Mesenchymal stem cell (in vitro differentiated cells and primary cell): ENCODE results near the gene RUNX3.

ENCODE experiments used
- DNase-seq: peaks from one replicate; pipeline ENCODE4 v3.0.0-alpha.2; 2013
- H2AFZ ChIP-seq: one replicate; pipeline ENCODE4 v1.6.1; 2013; ENCODE audit warnings: low read depth, mild to moderate bottlenecking, control low read depth, inconsistent platforms, low read length, moderate library complexity
- H2AK5ac ChIP-seq: 2 replicates; pipeline ENCODE4 v1.6.1; 2013; ENCODE audit warnings: low read length, moderate library complexity, mild to moderate bottlenecking, inconsistent platforms; ENCODE audit not compliant: severe bottlenecking
- H2BK120ac ChIP-seq: one replicate; pipeline ENCODE4 v1.6.1; 2013; ENCODE audit warnings: low read depth, mild to moderate bottlenecking, inconsistent platforms, low read length, moderate library complexity
- H2BK12ac ChIP-seq, 2 experiments: one replicate each; pipeline ENCODE4 v1.6.1; 2013; ENCODE audit warnings: inconsistent platforms in 2 of 2, low read length in 2 of 2, mild to moderate bottlenecking in 2 of 2, moderate library complexity in 2 of 2, control low read depth in 1 of 2
- H2BK15ac ChIP-seq: one replicate; pipeline ENCODE4 v1.6.1; 2013; ENCODE audit warnings: mild to moderate bottlenecking, low read depth, inconsistent platforms; ENCODE audit not compliant: poor library complexity, severe bottlenecking
- H2BK5ac ChIP-seq: 2 replicates; pipeline ENCODE4 v1.6.1; 2013; ENCODE audit warnings: low read depth, mild to moderate bottlenecking, low read length, control low read depth, inconsistent platforms; ENCODE audit not compliant: poor library complexity, severe bottlenecking
- H3K14ac ChIP-seq, 2 experiments: one replicate each; pipeline ENCODE4 v1.6.1; 2013; ENCODE audit warnings: inconsistent platforms in 2 of 2, low read length in 2 of 2, control low read depth in 1 of 2, mild to moderate bottlenecking in 1 of 2, moderate library complexity in 1 of 2
- H3K18ac ChIP-seq, 2 experiments: one replicate each; pipeline ENCODE4 v1.6.1; 2013; ENCODE audit warnings: inconsistent platforms in 2 of 2, low read length in 2 of 2, control low read depth in 1 of 2, low read depth in 1 of 2, mild to moderate bottlenecking in 1 of 2
- H3K23ac ChIP-seq, 2 experiments: one replicate each; pipeline ENCODE4 v1.6.1; 2013; ENCODE audit warnings: inconsistent platforms in 2 of 2, low read length in 2 of 2, mild to moderate bottlenecking in 2 of 2, moderate library complexity in 2 of 2, control low read depth in 1 of 2
- H3K27ac ChIP-seq: 2 replicates; pipeline ENCODE4 v1.5.1; 2013; ENCODE audit warnings: mild to moderate bottlenecking, moderate library complexity, low read length, control low read depth, inconsistent platforms; ENCODE audit not compliant: poor library complexity, severe bottlenecking
- H3K27me3 ChIP-seq, 2 experiments: 2 replicates each; pipeline versions ENCODE4 v1.6.1 to v1.7.0; 2013; ENCODE audit warnings: low read length in 2 of 2, mild to moderate bottlenecking in 2 of 2, moderate library complexity in 2 of 2, control low read depth in 1 of 2, inconsistent platforms in 1 of 2; ENCODE audit not compliant: control insufficient read depth in 1 of 2, insufficient read depth in 1 of 2
- H3K36me3 ChIP-seq, 2 experiments: 2 replicates each; pipeline versions ENCODE4 v1.6.1 to v1.7.0; 2013; ENCODE audit warnings: low read length in 2 of 2, control low read depth in 1 of 2, inconsistent platforms in 1 of 2, low read depth in 1 of 2, mild to moderate bottlenecking in 1 of 2; ENCODE audit not compliant: insufficient read depth in 2 of 2, control insufficient read depth in 1 of 2
- H3K4ac ChIP-seq, 2 experiments: one replicate each; pipeline ENCODE4 v1.6.1; 2013; ENCODE audit warnings: inconsistent platforms in 2 of 2, low read length in 2 of 2, mild to moderate bottlenecking in 2 of 2, moderate library complexity in 2 of 2, control low read depth in 1 of 2, low read depth in 1 of 2
- H3K4me1 ChIP-seq: 2 replicates; pipeline ENCODE4 v1.6.1; 2013; ENCODE audit warnings: low read depth, low read length, control low read depth; ENCODE audit not compliant: control insufficient read depth, insufficient read depth
- H3K4me2 ChIP-seq: 2 replicates; pipeline ENCODE4 v1.6.1; 2013; ENCODE audit warnings: low read length, mild to moderate bottlenecking, inconsistent platforms; ENCODE audit not compliant: poor library complexity, severe bottlenecking
- H3K4me3 ChIP-seq, 2 experiments: 2 replicates each; pipeline versions ENCODE4 v1.5.1 to v1.7.0; 2013; ENCODE audit warnings: low read length in 2 of 2, mild to moderate bottlenecking in 2 of 2, control low read depth in 1 of 2, low read depth in 1 of 2; ENCODE audit not compliant: insufficient read depth in 1 of 2
- H3K79me1 ChIP-seq: replicated peaks from 2 replicates; pipeline ENCODE4 v1.6.1; 2013; ENCODE audit warnings: mild to moderate bottlenecking, control low read depth, low read length, inconsistent platforms; ENCODE audit not compliant: poor library complexity, severe bottlenecking
- H3K9ac ChIP-seq: 2 replicates; pipeline ENCODE4 v1.7.0; 2013; ENCODE audit warnings: mild to moderate bottlenecking, low read length, moderate library complexity
- H3K9me3 ChIP-seq: 2 replicates; pipeline ENCODE4 v1.7.0; 2013; ENCODE audit warnings: mild to moderate bottlenecking, low read length; ENCODE audit not compliant: control insufficient read depth
- H4K8ac ChIP-seq: one replicate; pipeline ENCODE4 v1.6.1; 2013; ENCODE audit warnings: inconsistent platforms, mild to moderate bottlenecking, low read length, moderate library complexity
- H4K91ac ChIP-seq: one replicate; pipeline ENCODE4 v1.6.1; 2013; ENCODE audit warnings: mild to moderate bottlenecking, low read length, inconsistent platforms
- WGBS: methylation state at CpG from one replicate; pipeline ENCODE4 v1.1.7; 2013; ENCODE audit warnings: mixed read lengths; 5-methylcytosine and 5-hydroxymethylcytosine counted together

The RUNX3 gene

DNA sequence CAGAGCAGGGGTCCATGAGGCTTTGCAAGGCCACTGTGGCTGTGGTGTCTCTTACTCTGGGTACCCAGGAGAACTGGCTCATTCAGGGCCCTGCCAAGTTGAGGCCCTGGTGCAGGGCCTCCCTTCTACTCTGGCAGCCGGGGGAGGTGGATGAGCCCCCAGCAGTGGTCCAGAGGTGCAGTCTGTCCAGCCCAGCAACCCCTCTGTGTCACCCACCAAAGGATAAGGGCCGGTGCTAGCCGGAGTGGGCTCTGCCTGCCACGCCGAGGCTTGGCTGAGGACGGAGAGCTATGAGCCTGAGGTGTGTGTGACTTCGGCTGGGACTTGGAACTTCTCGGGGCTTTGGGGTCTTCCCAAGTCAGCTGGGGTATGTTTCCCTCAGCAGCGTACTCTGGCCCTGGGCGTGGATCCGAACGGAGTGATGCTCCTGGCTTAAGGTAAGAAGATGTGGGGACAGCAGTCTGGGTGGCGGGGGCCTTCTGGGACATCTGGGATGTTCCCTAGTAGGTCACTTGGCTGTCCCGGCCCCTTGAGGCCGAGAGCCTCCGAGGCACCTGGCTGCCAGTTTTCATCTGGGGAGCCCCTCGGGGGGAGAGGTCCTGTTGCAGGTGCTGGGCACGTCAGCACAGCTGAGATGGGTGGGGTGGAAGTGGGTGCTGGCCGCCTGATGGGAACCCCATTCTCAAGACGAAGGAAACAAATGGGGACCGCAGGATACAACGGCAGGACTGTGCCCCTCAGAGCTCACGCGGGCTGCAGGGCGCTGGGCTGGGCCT is 25.9 kb downstream of the RUNX3 start:
- no peak overlapping the region for H2BK5ac ChIP-seq
- no peak overlapping the region for H2AK5ac ChIP-seq
- no peak overlapping the region for H3K23ac ChIP-seq
- no peaks in the 10 kb centered on the region for H3K36me3 ChIP-seq
- H3K79me1 ChIP-seq: no peaks in the 10 kb centered on the region
- H3K9ac ChIP-seq: no peak overlapping the region
- H3K14ac ChIP-seq: no peak overlapping the region
- H4K8ac ChIP-seq: no peak overlapping the region
- no peak overlapping the region for H2BK120ac ChIP-seq
- peaks cover 54 to 60% of the 10 kb centered on the region in 2 experiments for H3K27me3 ChIP-seq
- H3K9me3 ChIP-seq: no peaks in the 10 kb centered on the region
- H4K91ac ChIP-seq: no peak overlapping the region
- no peak overlapping the region for H3K4me2 ChIP-seq
- 88% methylated on average over 24 of the region's 25 CpGs for WGBS
- DNase-seq: no peak
- H3K27ac ChIP-seq: no peak overlapping the region
- no peak overlapping the region for H2BK12ac ChIP-seq
- H2AFZ ChIP-seq: no peak overlapping the region
- no peak overlapping the region for H3K18ac ChIP-seq
- H2BK15ac ChIP-seq: no peak overlapping the region
- no peaks in the 10 kb centered on the region for H3K4me1 ChIP-seq
- no peak overlapping the region for H3K4me3 ChIP-seq
- H3K4ac ChIP-seq: no peak overlapping the region

DNA sequence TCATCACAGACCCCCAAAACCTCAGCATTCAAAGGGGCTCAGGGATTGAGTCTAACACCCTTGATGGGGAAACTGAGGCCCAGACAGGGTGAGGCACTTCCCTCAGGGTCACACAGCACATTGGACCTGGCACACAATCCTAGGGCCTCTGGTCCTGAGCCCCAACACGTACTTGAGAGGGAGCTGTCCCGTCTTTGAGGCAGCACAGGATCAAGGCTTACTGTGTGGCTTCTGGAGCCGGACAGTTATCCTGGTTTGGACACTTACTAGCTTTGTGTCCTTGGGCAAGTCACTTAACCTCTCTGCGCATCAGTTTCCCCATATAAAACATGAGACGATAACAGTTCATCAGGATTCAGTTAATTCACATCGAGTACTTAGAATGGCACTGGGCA is 26.5 kb downstream of the RUNX3 start:
- H2AK5ac ChIP-seq: no peak overlapping the region
- no peak overlapping the region for H2BK12ac ChIP-seq
- H2AFZ ChIP-seq: no peak overlapping the region
- H3K36me3 ChIP-seq: no peaks in the 10 kb centered on the region
- H3K4me3 ChIP-seq: no peak overlapping the region
- no peak overlapping the region for H3K4ac ChIP-seq
- no peak overlapping the region for H2BK5ac ChIP-seq
- no peak overlapping the region for H3K23ac ChIP-seq
- H3K9ac ChIP-seq: no peak overlapping the region
- H3K27ac ChIP-seq: no peak overlapping the region
- no peak for DNase-seq
- H3K27me3 ChIP-seq: peaks cover 56 to 65% of the 10 kb centered on the region in 2 experiments
- 90% methylated on average over 6 of the region's 6 CpGs for WGBS
- no peak overlapping the region for H3K18ac ChIP-seq
- H4K8ac ChIP-seq: no peak overlapping the region
- no peak overlapping the region for H3K14ac ChIP-seq
- no peaks in the 10 kb centered on the region for H3K9me3 ChIP-seq
- no peak overlapping the region for H2BK120ac ChIP-seq
- no peaks in the 10 kb centered on the region for H3K4me1 ChIP-seq
- no peak overlapping the region for H2BK15ac ChIP-seq
- H3K79me1 ChIP-seq: no peaks in the 10 kb centered on the region
- no peak overlapping the region for H3K4me2 ChIP-seq
- H4K91ac ChIP-seq: no peak overlapping the region

DNA sequence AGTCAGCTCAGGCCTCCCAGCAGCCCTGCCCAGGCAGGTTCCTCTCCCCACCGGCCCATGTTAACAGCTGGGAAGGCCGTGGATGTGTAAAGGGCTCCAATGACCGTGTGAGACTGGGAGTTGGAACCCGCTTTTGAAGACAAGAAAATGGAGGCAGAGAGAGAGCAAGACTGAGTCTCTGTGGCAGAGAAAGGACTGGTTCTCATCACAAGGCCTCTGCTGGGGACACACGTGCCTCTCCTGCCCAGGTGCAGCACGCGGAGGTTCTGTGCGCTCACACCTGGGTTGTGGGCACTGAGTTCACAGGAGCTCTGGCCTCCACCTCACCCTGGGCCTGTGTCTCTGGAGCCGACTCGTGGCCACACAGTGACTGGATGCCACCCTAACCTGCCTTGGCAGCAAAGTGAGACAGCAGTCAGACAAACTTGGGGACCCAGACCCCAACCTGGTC is 27.0 kb downstream of the RUNX3 start:
- Histone ChIP-seq H3K23ac (no peak overlapping the region), H3K4ac (no peak overlapping the region), H3K4me2 (no peak overlapping the region), H2AFZ (no peak overlapping the region), H3K27ac (no peak overlapping the region), H3K79me1 (no peaks in the 10 kb centered on the region), H3K4me1 (no peaks in the 10 kb centered on the region), H2AK5ac (no peak overlapping the region), H3K18ac (no peak overlapping the region), H2BK15ac (no peak overlapping the region), H4K8ac (no peak overlapping the region), H3K9me3 (no peaks in the 10 kb centered on the region), H4K91ac (no peak overlapping the region), H3K4me3 (no peak overlapping the region), H3K27me3 (peaks cover 60 to 71% of the 10 kb centered on the region in 2 experiments), H3K9ac (no peak overlapping the region), H2BK5ac (no peak overlapping the region), H2BK12ac (no peak overlapping the region), H3K36me3 (no peaks in the 10 kb centered on the region), H2BK120ac (no peak overlapping the region), H3K14ac (peak overlapping the region in 1 of 2 experiments; percentile 57)
- DNase-seq: no peak
- 88% methylated on average over 10 of the region's 10 CpGs for WGBS

DNA sequence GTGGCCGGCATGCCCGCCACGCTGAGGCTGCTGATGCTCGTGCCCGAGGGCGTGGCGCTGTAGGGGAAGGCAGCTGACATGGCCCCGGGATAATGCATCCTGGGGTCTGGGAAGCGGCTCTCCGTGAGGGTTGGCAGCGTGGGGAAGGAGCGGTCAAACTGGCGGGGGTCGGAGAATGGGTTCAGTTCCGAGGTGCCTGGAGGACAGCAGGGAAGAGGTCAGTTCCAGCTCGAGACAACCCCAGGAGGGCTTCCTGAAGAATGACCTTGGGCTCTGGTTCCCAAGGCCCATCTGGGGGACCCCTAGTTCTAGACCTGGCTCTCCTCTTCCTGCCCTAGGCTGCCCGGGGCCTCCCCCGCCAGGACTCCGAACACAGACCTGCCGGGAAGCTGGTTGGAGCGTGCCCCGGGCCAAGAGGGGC is 27.6 kb downstream of the RUNX3 start:
- Histone ChIP-seq H4K8ac (no peak overlapping the region), H3K27ac (no peak overlapping the region), H3K4ac (no peak overlapping the region), H3K27me3 (peaks cover 65 to 73% of the 10 kb centered on the region in 2 experiments), H2BK15ac (no peak overlapping the region), H3K14ac (no peak overlapping the region), H3K9me3 (no peaks in the 10 kb centered on the region), H3K4me2 (no peak overlapping the region), H3K36me3 (no peaks in the 10 kb centered on the region), H2AK5ac (no peak overlapping the region), H2BK5ac (no peak overlapping the region), H2BK12ac (no peak overlapping the region), H2AFZ (no peak overlapping the region), H3K4me3 (no peak overlapping the region), H3K79me1 (no peaks in the 10 kb centered on the region), H3K18ac (no peak overlapping the region), H3K23ac (no peak overlapping the region), H4K91ac (no peak overlapping the region), H3K4me1 (no peaks in the 10 kb centered on the region), H3K9ac (no peak overlapping the region), H2BK120ac (no peak overlapping the region)
- no peak for DNase-seq
- WGBS: 90% methylated on average over 22 of the region's 22 CpGs
